ENCODE results near the gene YWHAE. TPM values are rescaled to one million over a fixed set of nuclear protein-coding genes. Genes with fewer than 3 reads are reported as not detected.

The YWHAE gene
- total RNA-seq, 4 donors from 2014 or later, result 390 to 894 (median 580) TPM

- Histone ChIP-seq H3K4me3 (no peak overlapping the region), H3K36me3 (no peaks in the 10 kb centered on the region), H3K27me3 (no peaks in the 10 kb centered on the region), H3K27ac (no peak overlapping the region), H3K4me1 (no peaks in the 10 kb centered on the region), H3K9me3 (no peaks in the 10 kb centered on the region)
- intact Hi-C loops (cut with DNase I; ENCODE audit: low total_unique reads), result no loop called here
- no peak for TF ChIP-seq POLR2A (IDR thresholded peaks at IDR 0.05)
- TF ChIP-seq CTCF (IDR thresholded peaks at IDR 0.05), result no peak
- no peak for DNase-seq
Observed at GRCh38 chr17:1442187-1442586, 42.2 kb upstream of the YWHAE start.

- Histone ChIP-seq H3K4me1 (no peaks in the 10 kb centered on the region), H3K27me3 (no peaks in the 10 kb centered on the region), H3K36me3 (no peaks in the 10 kb centered on the region), H3K4me3 (no peak overlapping the region), H3K9me3 (no peaks in the 10 kb centered on the region), H3K27ac (no peak overlapping the region)
- intact Hi-C loops (cut with DNase I; ENCODE audit: low total_unique reads), result no loop called here
- TF ChIP-seq POLR2A (IDR thresholded peaks at IDR 0.05) (no peak), CTCF (IDR thresholded peaks at IDR 0.05) (no peak)
- DNase-seq, result no peak
Observed at GRCh38 chr17:1440921-1441320, 40.9 kb upstream of the YWHAE start.

- Histone ChIP-seq H3K27me3 (no peaks in the 10 kb centered on the region), H3K4me1 (no peaks in the 10 kb centered on the region), H3K9me3 (no peaks in the 10 kb centered on the region), H3K4me3 (no peak overlapping the region), H3K27ac (peak overlapping the region in 1 of 2 donors; percentile 22), H3K36me3 (no peaks in the 10 kb centered on the region)
- TF ChIP-seq POLR2A (IDR thresholded peaks at IDR 0.05) (no peak), CTCF (IDR thresholded peaks at IDR 0.05) (no peak)
- DNase-seq, result no peak
- intact Hi-C loops (cut with DNase I; ENCODE audit: low total_unique reads), result no loop called here
Observed at GRCh38 chr17:1438593-1439083, 38.6 kb upstream of the YWHAE start.

GRCh38 chr17:1435326-1435725, 35.3 kb upstream of the YWHAE start:
- intact Hi-C loops (cut with DNase I; ENCODE audit: low total_unique reads), result no loop called here
- no peaks in the 10 kb centered on the region for H3K27me3 ChIP-seq
- peak overlapping the region; percentile 57 to 62 for H3K27ac ChIP-seq
- H3K9me3 ChIP-seq, result no peaks in the 10 kb centered on the region
- no peak for TF ChIP-seq POLR2A (IDR thresholded peaks at IDR 0.05)
- no peak for TF ChIP-seq CTCF (IDR thresholded peaks at IDR 0.05)
- H3K36me3 ChIP-seq, result no peaks in the 10 kb centered on the region
- no peaks in the 10 kb centered on the region for H3K4me1 ChIP-seq
- no peak overlapping the region for H3K4me3 ChIP-seq
- DNase-seq, result peak in 1 of 2 donors; percentile 57

GRCh38 chr17:1434150-1434549, 34.1 kb upstream of the YWHAE start:
- Histone ChIP-seq H3K4me1 (no peaks in the 10 kb centered on the region), H3K9me3 (no peaks in the 10 kb centered on the region), H3K27me3 (no peaks in the 10 kb centered on the region), H3K4me3 (no peak overlapping the region), H3K36me3 (no peaks in the 10 kb centered on the region), H3K27ac (peak overlapping the region; percentile 57 to 62)
- peak in 1 of 2 donors; percentile 60 for DNase-seq
- intact Hi-C loops (cut with DNase I; ENCODE audit: low total_unique reads), result no loop called here
- TF ChIP-seq POLR2A (IDR thresholded peaks at IDR 0.05), result no peak
- TF ChIP-seq CTCF (IDR thresholded peaks at IDR 0.05), result no peak

All from uterus (tissue), 4 donors.